Sigmoid colon (tissue), 7 donors: ENCODE measurements around the gene XYLT1. TPM values are rescaled to one million over a fixed set of nuclear protein-coding genes. Genes with fewer than 3 reads are reported as not detected.

Experiments used
- DNase-seq: peaks from one replicate; pipeline ENCODE4 v3.0.0-alpha.2; 2019
- H3K27ac ChIP-seq, 4 donors: fragments of 200-600 bp; sonication (generic); one replicate each; pipeline ENCODE4 v1.5.1; 2016 to 2019; ENCODE audit warnings: mild to moderate bottlenecking in 1 of 4
- H3K27me3 ChIP-seq, 3 donors: fragments of 200-600 bp; sonication (generic); one replicate each; pipeline ENCODE4 v1.5.1; 2019; ENCODE audit warnings: mild to moderate bottlenecking in 1 of 3
- H3K36me3 ChIP-seq, 4 donors: fragments of 200-600 bp; sonication (generic); one replicate each; pipeline ENCODE4 v1.5.1; 2016 to 2019
- H3K4me1 ChIP-seq, 4 donors: fragments of 200-600 bp; sonication (generic); one replicate each; pipeline ENCODE4 v1.5.1; 2017 to 2019
- H3K4me3 ChIP-seq, 4 donors: fragments of 200-600 bp; sonication (generic); one replicate each; pipeline ENCODE4 v1.5.1; 2017 to 2019; ENCODE audit warnings: mild to moderate bottlenecking in 2 of 4, moderate library complexity in 1 of 4
- H3K9me3 ChIP-seq, 4 donors: fragments of 200-600 bp in 3 of 4; sonication (generic) in 3 of 4; one replicate each; pipeline versions ENCODE4 v1.5.1 to v1.6.1; 2013 to 2019
- EP300 ChIP-seq, 4 donors: sonication (generic); formaldehyde crosslinking; IDR thresholded peaks; one replicate each; pipeline ENCODE4 v1.6.1; 2017; ENCODE audit warnings: antibody characterized with exemption in 4 of 4
- POLR2A ChIP-seq, 2 donors: fragments of 450-650 bp; IDR thresholded peaks; one replicate each; pipeline ENCODE4 v1.6.1; 2016; ENCODE audit warnings: antibody characterized with exemption in 2 of 2, mild to moderate bottlenecking in 2 of 2, moderate library complexity in 2 of 2
- POLR2AphosphoS5 ChIP-seq, 4 donors: sonication (generic); formaldehyde crosslinking; IDR thresholded peaks; one replicate each; pipeline ENCODE4 v1.6.1; 2017; ENCODE audit warnings: antibody characterized with exemption in 4 of 4
- WGBS, 2 donors: extraction: QIAGEN DNeasy Blood & Tissue Kit; methylation state at CpG; one replicate each; pipeline ENCODE4 v1.1.7; 2013; 5-methylcytosine and 5-hydroxymethylcytosine counted together
- intact Hi-C: fragments of 100-400 bp; cut with DNase I; formaldehyde crosslinking; loops from one replicate; pipeline ENCODE4 v1.15.1; 2023
- polyA plus RNA-seq, 3 donors: library from polyadenylated mRNA; stranded (reverse); fragments of 200-250 nt; gene quantifications; one replicate each; pipeline ENCODE4 v1.2.3, GENCODE V29; 2013
- total RNA-seq, 4 donors: library from RNA; depleted of rRNA; stranded (reverse); fragments of >200 nt; gene quantifications; one replicate each; pipeline ENCODE4 v1.1.0, GENCODE V29; 2016
- TF ChIP-seq, protein P1 (sequence below), 4 experiments: fragments of 450-650 bp in 3 of 4; fragments of 200-600 bp in 1 of 4; IDR thresholded peaks; one replicate each; pipeline ENCODE4 v1.5.1; 2016 to 2019; ENCODE audit warnings: antibody characterized with exemption in 4 of 4, mild to moderate bottlenecking in 3 of 4, moderate library complexity in 2 of 4
- donor health status: healthy with polysubstance abuse.
- donor health status: Bipolar disorder and iron deficiency.
- donor health status: healthy.

The XYLT1 gene
- total and polyA plus RNA-seq, 7 donors, result 0.60 to 33.2 (median 23.0) TPM

DNA sequence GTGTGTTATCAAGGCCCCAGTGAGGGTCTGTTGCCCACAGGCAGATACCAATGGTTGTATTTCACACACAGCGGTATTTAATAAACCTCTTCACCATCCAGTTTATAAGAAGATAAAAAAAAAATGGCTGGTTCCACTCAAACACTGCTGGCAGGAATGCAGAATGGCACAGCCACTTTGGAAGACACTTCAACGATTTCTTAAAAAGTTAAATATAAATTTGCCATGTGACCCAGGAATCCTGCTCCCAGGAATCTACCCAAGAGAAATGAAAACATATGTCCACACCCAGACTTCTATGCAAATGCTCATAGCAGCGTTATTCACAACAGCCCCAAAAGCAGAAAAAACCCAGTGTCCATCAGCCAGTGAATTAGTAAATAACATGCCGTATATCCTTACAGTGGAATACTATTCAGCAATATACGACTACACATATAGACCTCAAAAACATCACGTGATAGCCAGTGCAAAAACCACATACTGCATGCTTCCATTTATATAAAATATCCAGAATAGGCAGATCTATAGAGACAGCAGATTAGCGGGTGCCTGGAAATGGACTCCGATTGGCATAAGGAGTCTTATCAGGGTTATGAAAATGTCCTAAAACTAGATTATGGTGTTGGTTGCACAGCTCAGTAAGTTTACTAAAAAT lies 38.7 kb downstream of the XYLT1 start:
- intact Hi-C loops, result no loop called here
- TF ChIP-seq, protein P1, sequence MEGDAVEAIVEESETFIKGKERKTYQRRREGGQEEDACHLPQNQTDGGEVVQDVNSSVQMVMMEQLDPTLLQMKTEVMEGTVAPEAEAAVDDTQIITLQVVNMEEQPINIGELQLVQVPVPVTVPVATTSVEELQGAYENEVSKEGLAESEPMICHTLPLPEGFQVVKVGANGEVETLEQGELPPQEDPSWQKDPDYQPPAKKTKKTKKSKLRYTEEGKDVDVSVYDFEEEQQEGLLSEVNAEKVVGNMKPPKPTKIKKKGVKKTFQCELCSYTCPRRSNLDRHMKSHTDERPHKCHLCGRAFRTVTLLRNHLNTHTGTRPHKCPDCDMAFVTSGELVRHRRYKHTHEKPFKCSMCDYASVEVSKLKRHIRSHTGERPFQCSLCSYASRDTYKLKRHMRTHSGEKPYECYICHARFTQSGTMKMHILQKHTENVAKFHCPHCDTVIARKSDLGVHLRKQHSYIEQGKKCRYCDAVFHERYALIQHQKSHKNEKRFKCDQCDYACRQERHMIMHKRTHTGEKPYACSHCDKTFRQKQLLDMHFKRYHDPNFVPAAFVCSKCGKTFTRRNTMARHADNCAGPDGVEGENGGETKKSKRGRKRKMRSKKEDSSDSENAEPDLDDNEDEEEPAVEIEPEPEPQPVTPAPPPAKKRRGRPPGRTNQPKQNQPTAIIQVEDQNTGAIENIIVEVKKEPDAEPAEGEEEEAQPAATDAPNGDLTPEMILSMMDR (IDR thresholded peaks at IDR 0.05), result peak in 1 of 4 experiments; percentile 27
- TF ChIP-seq EP300 (IDR thresholded peaks at IDR 0.05) (no peak), POLR2AphosphoS5 (IDR thresholded peaks at IDR 0.05) (no peak), POLR2A (IDR thresholded peaks at IDR 0.05) (no peak)
- Histone ChIP-seq H3K4me3 (no peak overlapping the region), H3K36me3 (peaks cover 0 to 3% (median 0%) of the 10 kb centered on the region in 4 donors), H3K9me3 (no peaks in the 10 kb centered on the region), H3K4me1 (peaks cover 0 to 26% (median 21%) of the 10 kb centered on the region in 4 donors), H3K27me3 (no peaks in the 10 kb centered on the region), H3K27ac (no peak overlapping the region)
- 89 to 92% methylated on average over 8 of the region's 8 CpGs for WGBS, 2 donors
- no peak for DNase-seq

DNA sequence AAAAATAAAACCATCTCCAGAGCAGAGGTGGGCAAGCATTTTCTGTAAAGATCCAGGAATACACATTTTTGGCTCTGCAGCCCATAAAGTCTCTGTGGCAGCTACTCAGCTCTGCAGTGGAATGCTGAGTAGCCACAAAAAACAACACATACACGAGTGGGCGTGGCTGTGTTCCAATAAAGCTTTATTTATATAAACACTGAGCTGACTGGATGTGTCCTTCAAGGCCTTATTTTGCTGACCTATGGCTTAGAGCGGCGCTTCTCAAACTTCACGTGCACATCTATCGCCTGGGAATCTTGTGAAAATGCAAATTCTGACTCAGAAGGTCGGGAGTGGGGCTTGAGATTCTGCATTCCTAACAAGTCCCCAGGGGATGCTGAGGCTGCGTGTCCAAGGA lies 39.7 kb downstream of the XYLT1 start:
- no peaks in the 10 kb centered on the region for H3K27me3 ChIP-seq
- H3K4me1 ChIP-seq, result peaks cover 0 to 24% (median 18%) of the 10 kb centered on the region in 4 donors
- intact Hi-C loops, result no loop called here
- H3K9me3 ChIP-seq, result no peaks in the 10 kb centered on the region
- no peak for TF ChIP-seq EP300 (IDR thresholded peaks at IDR 0.05)
- TF ChIP-seq POLR2AphosphoS5 (IDR thresholded peaks at IDR 0.05), result no peak
- TF ChIP-seq POLR2A (IDR thresholded peaks at IDR 0.05), result no peak
- TF ChIP-seq, protein P1 (IDR thresholded peaks at IDR 0.05), result no peak
- H3K36me3 ChIP-seq, result peaks cover 0 to 3% (median 0%) of the 10 kb centered on the region in 4 donors
- H3K27ac ChIP-seq, result no peak overlapping the region
- no peak for DNase-seq
- 86 to 89% methylated on average over 8 of the region's 8 CpGs for WGBS, 2 donors
- no peak overlapping the region for H3K4me3 ChIP-seq

DNA sequence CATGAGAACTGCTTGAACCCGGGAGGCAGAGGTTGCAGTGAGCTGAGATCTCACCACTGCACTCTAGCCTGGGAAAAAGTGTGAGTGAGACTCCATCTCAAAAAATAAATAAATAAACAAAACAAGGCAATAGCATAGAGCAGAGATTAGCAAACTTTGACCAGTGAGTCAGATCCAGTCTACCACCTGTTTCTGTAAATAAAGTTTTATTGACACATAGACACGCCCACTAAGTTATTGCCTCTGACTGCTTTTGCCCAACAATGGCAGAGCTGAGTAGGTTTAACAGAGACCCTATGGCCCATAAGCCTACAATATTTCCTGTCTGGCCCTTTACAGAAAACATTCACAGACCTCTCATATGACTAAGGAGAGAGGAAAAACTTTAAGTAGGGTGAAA lies 44.3 kb downstream of the XYLT1 start:
- 48 to 82% methylated on average over 2 of the region's 2 CpGs for WGBS, 2 donors
- TF ChIP-seq, protein P1 (IDR thresholded peaks at IDR 0.05), result no peak
- TF ChIP-seq POLR2AphosphoS5 (IDR thresholded peaks at IDR 0.05), result no peak
- TF ChIP-seq POLR2A (IDR thresholded peaks at IDR 0.05), result no peak
- TF ChIP-seq EP300 (IDR thresholded peaks at IDR 0.05), result no peak
- H3K27ac ChIP-seq, result no peak overlapping the region
- no peak for DNase-seq
- H3K9me3 ChIP-seq, result no peaks in the 10 kb centered on the region
- intact Hi-C loops, result no loop called here
- no peaks in the 10 kb centered on the region for H3K36me3 ChIP-seq
- no peak overlapping the region for H3K4me3 ChIP-seq
- H3K4me1 ChIP-seq, result peaks cover 0 to 12% (median 2%) of the 10 kb centered on the region in 4 donors
- H3K27me3 ChIP-seq, result no peaks in the 10 kb centered on the region

DNA sequence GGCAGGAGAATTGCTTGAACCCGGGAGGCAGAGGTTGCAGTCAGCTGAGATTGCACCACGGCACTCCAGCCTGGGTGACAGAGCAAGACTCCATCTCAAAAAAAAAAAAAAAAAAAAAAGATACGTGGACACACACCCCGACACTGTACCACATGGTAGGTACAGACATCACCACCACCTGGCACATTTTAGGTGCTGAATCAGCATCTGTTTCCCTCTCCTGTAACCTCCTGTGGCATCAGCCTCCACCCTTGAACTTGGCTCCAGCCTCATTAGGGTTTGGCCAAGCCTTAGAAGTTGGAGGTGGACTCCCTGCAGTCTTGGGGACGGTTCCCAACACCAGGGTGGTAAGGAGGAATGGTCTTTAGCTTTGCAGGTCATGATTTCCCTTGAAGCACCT lies 46.0 kb downstream of the XYLT1 start:
- Histone ChIP-seq H3K9me3 (no peaks in the 10 kb centered on the region), H3K36me3 (no peaks in the 10 kb centered on the region), H3K27ac (no peak overlapping the region), H3K4me3 (no peak overlapping the region), H3K4me1 (no peaks in the 10 kb centered on the region), H3K27me3 (no peaks in the 10 kb centered on the region)
- no peak for DNase-seq
- whole genome bisulfite sequencing, 2 donors, result 89 to 91% methylated on average over 5 of the region's 5 CpGs
- intact Hi-C loops, result no loop called here
- TF ChIP-seq, protein P1 (IDR thresholded peaks at IDR 0.05), result no peak
- TF ChIP-seq EP300 (IDR thresholded peaks at IDR 0.05) (no peak), POLR2A (IDR thresholded peaks at IDR 0.05) (no peak), POLR2AphosphoS5 (IDR thresholded peaks at IDR 0.05) (no peak)

DNA sequence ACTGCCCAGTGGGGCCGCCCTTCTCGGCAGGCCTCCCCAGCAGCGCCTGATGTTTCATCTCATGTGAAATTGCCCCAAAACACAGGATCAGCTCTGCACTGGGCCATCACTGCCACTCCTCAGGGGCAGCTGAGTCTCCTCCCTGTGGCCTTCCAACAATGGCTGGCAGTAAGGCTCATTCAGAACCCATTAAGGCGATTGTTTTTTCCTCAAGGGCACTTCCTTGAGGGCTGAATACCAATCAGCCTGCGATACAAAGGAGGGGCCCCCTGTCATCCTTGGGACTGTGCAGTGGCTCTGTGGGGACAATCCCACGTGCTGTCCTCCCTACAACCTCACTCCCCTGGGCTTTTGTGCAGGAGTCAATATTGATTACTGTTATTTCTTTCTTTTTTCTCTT lies 47.5 kb downstream of the XYLT1 start:
- H3K27ac ChIP-seq, result no peak overlapping the region
- H3K4me1 ChIP-seq, result no peaks in the 10 kb centered on the region

More for the DNA sequence above, 47.5 kb downstream of the XYLT1 start:
- Histone ChIP-seq H3K4me3 (no peak overlapping the region), H3K9me3 (no peaks in the 10 kb centered on the region), H3K27me3 (no peaks in the 10 kb centered on the region), H3K36me3 (no peaks in the 10 kb centered on the region)
- TF ChIP-seq POLR2AphosphoS5 (IDR thresholded peaks at IDR 0.05) (no peak), POLR2A (IDR thresholded peaks at IDR 0.05) (no peak), EP300 (IDR thresholded peaks at IDR 0.05) (no peak)
- TF ChIP-seq, protein P1 (IDR thresholded peaks at IDR 0.05), result no peak
- WGBS, 2 donors, result 62 to 84% methylated on average over 6 of the region's 6 CpGs
- no peak for DNase-seq
- intact Hi-C loops, result no loop called here
